GM19240 (cell line): ENCODE measurements around the gene MBD3L2B.

Experiments used
- DNase-seq: peaks from one replicate; pipeline ENCODE4 v3.0.0; 2011; ENCODE audit warnings: low spot score; ENCODE audit not compliant: insufficient read length

MBD3L2B gene

DNA sequence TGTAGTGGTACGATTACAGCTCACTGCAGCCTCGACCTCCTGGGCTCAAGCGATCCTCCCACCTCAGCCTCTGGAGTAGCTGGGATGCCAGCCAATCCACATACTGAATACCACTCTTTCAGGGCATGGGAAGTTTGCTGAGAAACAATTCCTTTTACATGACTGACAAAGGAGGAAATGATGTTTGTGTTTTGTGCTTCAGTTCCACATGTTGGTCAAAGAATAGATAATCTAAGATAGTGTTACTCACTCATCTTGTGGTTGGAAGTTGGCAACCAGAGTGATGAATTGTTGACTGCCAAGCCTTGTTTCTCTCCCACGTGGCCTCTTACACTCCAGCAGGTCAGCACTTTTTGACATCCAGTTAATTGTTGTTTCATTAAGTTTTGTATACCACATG is 7.6 kb downstream of the MBD3L2B start:
- no peak for DNase-seq

DNA sequence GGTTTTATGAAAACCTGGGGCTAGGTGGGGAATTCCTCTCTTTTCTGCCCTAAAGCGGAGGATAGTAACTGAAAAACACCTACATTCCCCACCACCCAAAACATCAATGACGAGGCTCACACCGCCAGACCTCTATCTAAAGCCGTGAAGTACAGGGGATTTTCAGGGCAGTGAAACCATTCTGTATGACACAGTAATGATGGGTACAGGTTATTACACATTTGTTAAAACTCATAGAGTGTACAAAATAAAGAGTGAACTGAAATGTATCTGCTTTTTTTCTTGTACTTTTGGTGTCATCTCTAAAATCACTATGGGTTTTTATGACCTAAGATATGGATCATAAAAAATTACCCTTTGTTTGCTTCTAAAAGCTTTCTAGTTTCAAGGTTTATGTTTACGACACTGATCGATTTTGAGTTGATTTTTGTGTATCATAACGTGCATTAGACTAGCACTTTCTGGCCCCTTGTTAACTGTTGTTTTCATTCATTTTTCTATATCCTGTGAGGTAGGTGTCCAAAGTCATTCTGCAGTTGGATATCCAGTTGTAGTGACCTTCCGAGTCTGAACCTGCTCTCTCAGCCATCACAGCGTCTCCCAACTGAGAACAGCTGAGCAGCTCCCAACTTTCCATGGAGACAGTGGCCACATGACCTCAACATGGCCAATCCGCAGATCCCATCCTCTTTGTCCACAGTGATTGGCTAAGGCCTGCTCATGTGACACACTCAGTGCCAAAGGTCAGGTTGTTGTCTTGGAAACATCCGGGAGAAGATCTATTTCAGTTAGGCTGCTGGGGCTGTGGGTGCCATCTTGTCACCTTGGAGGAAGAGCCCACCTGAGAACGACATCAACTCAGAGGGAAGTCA is 10.3 kb downstream of the MBD3L2B start:
- DNase-seq, result no peak

DNA sequence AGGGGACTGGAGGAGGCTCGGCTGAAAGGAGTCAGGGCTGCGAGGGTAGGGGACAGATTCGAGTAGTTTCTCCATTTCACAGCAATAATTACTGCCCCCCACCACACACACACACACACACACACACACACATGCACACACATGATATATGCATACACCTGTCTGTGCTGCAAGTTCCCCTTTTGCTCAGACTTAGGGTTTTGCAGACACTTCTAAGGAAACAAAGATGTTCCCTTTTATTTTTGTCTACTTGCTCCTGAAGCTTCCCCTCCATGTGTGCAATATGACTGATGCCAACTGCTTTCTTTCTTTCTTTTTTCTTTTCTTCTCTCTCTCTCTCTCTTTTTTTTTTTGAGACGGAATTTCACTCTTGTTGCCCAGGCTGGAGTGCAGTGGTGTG is 13.4 kb downstream of the MBD3L2B start:
- DNase-seq, result no peak

DNA sequence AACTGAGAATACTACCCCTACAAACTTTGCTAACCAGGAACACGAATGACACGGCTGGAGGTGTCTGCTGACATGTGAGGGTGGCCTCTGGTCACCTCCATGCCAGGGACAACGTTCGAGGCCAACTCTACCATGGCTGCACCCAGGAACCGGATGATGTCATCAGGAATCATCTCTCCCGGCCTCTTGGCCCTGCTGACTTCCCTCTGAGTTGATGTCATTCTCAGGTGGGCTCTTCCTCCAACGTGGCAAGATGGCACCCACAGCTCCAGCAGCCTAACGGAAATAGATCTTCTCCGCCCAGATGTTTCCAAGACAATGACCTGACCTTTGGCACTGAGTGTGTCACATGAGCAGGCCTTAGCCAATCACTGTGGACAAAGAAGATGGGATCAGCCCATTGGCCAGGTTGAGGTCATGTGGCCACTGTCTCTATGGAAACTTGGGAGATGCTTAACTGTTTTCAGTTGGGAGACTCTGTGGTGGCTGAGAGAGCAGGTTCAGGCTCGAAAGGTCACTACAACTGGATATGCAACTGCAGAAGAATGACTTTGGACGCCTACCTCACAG is 15.0 kb downstream of the MBD3L2B start:
- no peak for DNase-seq

DNA sequence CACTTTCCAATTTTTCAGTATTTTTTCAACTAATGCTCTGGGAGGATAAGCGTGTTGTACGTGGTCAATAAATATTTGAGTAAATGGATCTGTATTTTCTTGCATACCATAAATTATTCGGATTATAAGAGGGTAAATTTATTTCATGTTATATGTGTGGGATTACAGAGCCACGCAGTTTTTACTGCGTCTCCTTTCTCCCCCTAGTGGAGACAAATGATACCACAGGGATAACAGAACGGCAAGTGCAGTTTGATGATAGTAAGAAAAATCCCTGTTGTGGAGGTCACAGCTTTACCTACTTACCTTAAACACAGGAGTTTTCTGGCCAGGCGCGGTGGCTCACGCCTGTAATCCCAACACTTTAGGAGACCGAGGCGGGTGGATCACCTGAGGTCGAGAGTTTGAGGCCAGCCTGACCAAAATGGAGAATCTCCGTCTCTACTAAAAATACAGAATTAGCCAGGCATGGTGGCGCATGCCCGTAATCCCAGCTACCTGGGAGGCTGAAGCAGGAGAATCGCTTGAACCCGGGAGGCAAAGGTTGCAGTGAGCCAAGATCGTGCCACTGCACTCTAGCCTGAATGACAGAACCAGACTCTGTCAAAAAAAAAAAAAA is 16.8 kb downstream of the MBD3L2B start:
- DNase-seq, result no peak

DNA sequence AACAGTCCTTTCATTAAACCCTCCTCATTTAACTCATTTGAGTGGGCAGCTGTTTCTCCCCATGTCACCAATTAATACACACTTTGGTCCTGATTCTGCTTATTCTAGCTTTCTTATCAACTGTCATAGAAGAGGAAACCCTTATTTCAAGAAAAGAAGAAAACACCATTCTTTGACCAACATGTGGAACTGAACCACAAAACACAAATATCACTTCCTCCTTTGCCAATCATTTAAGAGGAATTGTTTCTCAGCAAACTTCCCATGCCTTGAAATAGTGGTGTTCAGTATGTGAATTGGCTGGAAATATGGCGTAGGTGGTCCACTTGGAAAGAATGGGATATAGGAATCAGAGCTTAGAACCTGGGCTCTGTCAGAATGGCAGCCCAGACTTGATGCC is 20.4 kb downstream of the MBD3L2B start:
- no peak for DNase-seq

DNA sequence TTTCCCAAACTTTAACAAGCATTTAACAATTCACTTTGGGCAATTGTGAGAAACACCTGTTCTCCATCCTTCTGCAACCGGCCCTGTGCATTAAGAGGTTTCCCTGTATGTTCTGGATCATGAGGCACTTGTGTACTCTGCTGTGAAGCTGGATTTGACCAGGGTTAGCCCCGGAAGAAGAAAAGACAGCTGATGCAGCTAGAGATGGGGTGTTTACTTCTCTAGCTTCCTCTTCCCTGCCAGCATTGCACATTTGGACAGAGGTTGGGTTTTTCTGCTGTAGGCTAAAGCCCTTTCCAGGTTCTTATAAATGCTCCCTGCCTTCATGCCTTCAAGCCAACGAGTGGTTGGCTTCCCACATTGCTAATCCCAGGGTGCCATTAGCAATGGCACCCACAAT is 20.9 kb downstream of the MBD3L2B start:
- DNase-seq, result no peak

DNA sequence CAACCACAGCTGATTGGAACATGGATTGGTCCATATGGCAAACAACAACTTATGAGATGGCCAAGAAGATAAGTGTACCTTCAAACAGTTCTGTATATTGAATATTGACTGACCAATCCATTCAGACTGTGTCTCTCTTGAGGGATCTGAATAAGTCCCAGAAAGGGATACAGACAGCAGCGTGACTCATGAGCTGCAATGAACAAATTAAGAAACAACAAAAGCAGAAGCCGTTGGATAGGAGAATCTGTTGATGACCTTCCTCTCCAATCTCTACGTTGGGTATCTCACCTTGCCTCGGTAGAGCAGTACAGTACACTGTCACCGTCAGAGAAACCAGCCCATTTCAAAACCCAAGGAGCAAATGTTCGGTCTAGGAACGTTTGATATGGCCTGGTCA is 21.3 kb downstream of the MBD3L2B start:
- DNase-seq, result no peak

DNA sequence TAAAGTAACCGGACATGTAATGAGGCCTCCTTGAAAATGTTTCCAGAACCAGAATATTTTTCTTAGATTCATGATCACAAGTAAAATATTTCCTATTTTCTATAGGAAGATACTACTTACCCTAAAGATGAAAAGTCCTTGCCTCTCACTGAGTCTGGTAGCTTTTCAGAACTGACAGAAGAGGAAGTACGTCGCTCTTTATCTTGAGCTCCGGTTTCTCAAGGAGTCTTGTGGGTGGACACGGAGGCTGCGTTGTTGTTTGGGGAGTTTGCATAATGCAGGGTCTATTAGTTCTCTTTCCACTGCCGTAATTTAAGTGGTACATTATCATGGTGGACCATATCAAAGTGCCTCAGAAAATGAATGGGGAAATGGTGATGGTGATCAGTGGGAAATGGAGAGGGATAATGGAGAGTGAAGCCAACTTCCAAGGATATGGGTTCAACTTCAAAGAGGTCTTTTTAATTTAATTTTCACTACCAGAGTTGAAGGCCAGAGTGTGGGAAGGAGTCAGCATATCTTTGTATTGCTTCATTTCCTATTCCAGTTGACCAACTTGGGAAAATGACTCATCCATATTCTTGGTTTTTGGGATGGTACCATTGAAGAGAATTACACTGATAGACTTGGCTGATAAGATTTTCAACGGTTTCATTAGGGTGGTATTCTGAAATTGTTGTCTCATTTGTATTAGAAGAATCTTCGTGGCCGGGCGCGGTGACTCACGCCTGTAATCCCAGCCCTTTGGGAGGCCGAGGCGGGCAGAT is 23.4 kb downstream of the MBD3L2B start:
- DNase-seq, result no peak

DNA sequence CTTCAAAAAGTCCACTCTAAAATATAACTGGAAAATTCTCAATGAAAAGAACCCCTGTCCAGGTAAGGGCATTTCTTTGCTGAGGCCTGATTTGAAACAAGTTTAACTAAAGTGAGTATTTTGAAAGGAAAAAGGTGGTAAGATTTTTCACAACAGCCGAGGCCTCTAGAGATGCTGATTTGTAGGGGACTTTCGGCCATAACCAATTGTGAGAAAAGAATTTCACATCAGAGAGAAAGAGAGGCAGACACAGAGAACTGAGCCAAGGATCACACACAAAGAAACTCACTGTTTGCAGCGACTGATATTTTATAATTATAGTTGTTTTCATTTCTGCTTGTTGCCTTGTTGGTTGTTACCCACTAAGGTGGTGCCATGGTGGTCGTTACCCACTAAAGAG is 24.4 kb downstream of the MBD3L2B start:
- DNase-seq, result no peak

DNA sequence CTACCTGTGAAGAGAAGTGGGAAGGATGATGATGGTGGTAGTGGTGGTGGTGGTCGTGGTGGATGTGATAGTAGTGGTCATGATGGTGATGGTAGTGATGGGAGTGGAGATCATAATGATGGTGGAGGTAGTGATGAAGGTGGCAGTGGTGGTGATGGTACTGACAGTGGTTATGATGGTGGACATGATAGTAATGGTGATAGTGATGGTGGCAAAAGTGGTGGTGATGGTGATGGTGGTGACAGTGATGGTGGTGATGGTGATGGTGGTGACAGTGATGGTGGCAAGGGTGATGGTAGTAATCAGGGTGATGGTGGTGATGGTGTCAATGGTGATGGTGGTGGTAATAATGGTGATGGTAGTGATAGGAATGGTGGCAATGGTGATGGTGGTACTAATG is 26.2 kb downstream of the MBD3L2B start:
- no peak for DNase-seq

DNA sequence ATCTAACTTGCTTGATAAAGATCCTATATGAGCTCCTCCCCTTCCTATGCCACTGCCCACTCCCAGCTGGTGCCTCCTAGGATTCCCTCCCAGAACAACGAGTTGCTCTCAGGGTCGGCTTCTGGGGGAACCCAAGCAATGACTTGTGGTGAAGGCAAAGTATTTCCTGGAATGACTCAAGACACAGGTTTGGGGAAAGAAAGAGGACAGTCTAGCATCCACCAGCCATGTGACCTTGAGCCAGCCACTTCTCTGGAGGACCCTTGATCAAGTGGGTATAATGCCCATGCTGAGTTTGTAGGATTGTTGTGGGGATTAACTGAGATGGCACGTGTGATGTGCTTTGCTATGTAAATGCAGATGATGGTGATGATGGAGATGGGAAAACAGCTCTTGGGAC is 33.0 kb downstream of the MBD3L2B start:
- DNase-seq, result no peak

DNA sequence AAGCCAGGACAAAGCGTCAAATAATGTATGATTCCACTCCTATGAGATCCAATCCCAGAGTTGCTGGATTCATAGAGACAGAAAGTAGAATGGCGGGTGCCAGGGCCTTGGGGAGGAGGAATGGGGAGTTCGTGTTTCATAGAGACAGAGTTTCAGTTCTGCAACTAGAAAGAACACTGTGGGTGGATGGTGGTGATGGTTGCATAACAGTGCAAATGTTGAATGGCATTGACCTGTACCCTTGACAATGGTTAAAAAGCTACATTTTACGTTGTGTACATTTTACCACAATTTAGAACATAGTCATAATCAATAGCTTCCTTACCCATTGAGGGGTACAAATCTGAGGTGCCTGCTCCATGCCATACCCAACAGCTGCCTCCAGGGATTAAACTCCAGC is 33.4 kb downstream of the MBD3L2B start:
- no peak for DNase-seq

DNA sequence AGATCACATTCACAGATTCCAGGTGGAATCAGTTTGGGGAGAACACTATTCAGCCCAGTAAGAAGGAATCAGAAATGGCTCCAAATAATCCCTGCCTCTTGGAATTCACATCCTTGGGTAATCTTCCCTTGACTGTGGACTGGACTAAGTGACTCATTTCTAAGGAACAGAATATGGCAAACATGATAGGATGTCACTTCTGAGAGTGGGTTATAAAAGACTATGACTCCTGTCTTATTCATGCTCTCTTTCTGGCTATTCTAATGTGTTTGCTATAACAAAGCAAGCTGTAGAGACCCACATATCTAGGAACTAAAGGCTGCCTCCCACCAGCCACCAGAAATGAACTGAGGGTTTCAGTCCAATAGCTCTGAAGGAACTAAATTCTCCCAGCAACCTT is 37.8 kb downstream of the MBD3L2B start:
- DNase-seq, result no peak

DNA sequence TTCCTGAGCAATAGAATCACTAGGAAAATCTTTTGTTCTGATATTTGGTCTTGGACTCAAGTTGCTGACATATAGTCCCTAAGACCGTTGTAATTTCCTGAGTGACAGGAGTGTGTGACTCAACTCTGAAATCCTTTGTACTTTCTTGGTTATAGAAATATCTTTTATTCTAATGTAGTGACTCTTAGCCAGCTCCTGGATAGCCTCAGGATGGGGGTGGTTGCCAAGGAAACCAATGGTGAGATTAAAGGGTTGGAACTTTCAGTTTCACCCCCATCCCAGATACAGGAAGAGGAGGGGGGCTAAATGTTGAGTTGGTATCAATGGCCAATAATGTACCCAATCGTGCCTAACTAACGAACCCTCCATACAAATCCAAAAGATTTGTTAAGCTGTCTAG is 41.8 kb downstream of the MBD3L2B start:
- DNase-seq, result no peak

DNA sequence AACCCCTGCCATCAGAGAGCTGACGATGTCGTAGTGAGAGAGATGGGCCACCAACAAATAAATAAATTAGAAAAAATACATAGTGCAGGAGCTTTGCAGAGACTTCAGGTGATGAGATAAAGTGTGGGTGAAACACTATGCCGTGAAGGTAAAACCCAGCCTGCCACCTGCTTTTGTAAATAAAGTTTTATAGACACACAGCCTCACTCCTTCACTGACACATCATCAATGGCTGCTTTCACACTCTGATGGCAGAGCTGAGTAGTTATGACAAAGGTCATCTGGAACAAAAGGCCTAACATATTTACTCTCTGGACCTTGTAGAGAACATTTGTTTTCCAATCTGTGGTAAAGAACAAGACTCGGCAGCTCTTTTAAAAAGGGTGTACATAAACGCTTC is 45.0 kb downstream of the MBD3L2B start:
- no peak for DNase-seq

DNA sequence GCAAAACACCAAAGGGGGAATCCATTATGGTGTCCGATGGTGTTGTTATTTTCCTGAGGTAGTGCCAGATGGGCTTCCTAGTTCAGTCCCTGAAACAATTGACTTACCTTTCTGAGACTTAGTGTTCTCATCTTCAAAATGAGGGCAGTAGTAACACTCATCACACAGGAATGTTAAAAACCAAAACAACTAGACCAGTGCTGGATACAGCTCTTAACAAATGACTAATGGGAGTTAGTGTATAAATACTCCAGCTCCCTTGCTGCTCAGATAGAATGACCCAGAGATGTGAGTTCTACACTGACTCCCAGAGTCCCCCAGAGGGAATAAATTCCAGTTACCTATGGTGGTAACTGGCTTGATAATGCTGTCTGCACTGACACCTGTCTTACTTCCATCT is 49.9 kb downstream of the MBD3L2B start:
- no peak for DNase-seq

DNA sequence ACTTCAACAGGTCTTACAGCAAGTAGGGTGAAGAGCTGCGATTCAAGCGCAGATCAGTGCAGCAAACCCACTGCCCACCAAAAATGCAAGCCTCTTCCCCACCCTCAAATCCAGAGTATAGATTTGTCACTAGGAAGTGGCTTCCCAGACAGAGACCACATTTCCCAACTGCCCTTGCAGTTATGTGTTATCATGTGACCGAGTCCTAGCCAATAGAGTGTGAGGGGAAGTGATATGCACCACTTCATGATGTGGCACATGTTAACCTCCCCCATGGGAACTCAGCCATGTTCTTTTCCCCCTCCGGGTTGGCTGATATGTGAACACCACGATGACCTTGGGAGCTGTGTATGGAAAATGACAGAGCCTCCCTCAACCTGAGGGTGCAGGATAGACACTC is 50.8 kb downstream of the MBD3L2B start:
- no peak for DNase-seq

DNA sequence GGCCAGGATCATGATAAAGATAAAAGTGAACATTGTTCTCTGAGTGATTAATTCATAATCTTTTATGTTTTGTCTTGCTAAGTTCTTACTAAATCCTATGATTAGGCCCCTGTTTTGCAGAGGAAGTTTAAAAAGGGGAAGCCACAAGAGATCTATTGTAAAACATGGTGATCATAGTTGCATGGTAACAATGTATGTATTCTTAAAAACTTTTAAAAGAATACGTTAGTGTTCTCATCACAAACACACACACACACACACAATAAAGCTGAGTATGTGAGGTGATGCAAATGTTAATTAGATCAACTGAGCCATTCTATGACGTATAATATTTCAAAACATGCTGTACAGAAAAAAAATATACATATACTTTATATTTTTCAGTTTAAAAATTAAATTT is 51.2 kb downstream of the MBD3L2B start:
- no peak for DNase-seq

DNA sequence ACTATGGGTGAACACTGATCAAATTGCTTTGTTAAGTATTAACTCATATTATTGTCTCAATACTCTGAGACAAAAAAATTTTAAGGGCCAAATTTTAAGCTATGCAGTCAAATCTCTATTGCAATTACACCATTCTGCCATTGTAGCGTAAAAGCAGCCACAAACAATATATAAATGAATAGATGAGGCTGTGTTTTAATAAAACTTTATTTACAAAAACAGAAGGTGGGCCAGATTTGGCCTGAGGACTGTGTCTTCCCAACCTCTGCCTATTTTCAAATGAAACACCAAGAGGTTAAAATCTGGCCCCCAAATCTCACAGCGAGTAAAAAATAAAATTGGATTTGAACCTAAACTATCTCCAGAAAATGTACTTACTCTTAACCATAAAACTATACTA is 51.7 kb downstream of the MBD3L2B start:
- no peak for DNase-seq
